ENCODE measurements around the gene CPLX4.
"Not testable (repeated sequence)": the region's sequence is repeated elsewhere in the genome, so short reads cannot be mapped to it uniquely, and the experiment has no call there.

CPLX4 gene

DNA sequence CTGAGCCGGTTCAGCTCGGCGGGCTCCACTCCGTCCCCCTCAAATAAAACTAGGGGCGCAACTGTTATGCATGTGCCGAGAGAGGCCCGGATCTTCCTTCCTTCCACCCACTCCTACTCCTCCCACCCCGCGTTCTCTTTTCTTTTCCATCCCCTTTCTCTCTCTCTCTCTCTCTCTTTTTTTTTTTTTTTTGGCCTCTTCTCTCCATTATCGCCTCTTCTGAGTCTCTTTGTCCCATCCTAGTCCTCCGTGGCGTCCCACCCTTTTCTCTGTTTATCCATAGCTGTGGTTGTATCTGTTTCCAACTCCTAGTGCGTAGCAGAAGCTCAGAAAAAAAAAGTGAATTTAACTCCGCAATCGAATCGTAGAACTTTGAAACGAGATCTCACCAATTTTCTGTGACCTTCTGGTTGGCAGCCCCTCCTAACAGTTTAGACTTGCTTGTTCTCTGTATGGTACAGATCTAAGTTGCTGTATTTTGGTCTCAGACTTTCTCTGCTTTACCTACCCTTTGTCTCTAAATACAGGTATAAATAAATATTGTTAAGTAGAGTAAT, 48.8 kb downstream of the CPLX4 start:
- DNase-seq (ENCODE audit: low spot score) = no peak

GRCh38 chr18:59268721-59269562, 49.5 kb downstream of the CPLX4 start:
- DNase-seq (ENCODE audit: low spot score) = no peak

DNA sequence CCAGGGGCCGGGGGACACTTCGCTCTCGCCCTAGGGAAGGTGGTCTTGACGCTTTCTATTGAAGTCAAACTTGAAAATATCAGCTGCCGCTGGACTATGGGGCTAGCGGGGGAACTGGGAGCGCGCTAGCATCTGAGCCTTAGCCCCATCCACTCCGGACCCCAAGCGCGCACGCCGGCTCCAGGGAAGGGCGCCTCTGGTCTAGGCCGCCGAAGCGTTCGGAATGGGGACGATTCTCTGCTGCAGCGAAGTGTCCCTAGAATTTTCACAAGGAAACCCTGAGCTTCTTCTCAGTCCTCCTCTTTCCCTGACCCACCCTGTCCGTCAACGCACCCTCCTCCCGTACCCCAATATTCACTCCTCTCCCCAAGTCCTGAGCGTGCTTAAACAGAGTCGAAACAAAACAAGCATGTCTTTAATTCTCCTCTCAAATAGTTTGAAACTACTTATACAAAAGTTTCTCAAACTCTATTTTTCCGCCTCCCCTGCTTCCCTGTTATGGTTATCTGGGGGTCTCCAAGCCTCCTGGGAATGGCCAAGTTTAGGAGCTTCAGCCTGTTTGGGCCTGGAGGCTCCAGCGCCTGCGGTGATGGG, 50.2 kb downstream of the CPLX4 start:
- no peak for DNase-seq (ENCODE audit: low spot score)

DNA sequence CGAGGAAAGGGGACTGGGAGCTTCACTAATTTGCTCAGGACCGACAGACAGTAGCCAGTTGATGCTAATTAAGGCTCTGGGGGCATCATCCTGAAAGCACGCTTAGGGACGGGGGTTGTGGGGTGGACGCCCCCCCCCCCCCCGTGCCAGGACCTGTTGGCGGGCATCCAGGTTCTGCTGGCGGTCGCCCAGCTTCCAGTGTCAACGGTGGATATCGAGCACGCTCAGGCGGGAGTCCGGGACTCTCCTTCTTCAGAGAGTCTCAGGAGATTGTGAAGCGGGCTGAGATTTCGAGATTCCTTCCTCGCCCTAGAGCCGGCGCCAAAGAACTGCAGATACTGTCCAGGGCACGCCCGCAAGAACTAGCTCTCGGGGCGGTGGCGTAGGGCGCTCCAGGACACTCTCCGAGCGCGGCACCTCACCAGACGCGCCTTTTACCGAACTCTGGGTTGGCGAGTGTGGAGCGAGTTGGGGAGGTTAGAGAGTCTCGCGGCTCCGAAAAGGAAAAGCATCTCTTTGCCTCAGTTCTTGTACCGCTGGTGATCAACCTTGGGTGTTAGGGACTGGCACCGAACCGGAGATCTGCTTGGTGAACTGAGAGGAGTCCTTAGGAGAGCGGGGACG, 50.8 kb downstream of the CPLX4 start:
- DNase-seq (ENCODE audit: low spot score) = no peak

- no peak for DNase-seq (ENCODE audit: low spot score)
These were observed 51.5 kb downstream of the CPLX4 start for GRCh38 chr18:59266886-59267502.

DNA sequence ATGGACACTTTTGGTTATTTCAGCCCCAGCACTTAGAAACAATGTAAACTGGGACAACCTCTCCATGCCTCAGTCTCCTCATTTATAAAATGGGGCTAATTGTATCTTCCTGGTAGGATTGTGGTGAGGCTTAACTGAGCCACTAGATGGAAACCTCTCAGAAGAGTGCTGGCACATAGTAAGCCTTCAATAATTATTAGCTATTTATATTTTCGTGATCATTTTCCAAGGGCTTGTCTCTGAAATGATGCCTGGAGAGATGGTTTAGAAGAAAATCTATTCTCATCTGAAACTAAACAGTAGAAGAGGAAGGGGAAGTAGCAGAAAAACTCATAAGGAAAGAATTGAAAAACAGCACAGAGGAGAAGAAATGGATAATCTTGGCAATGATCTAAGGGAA, 52.0 kb downstream of the CPLX4 start:
- no peak for DNase-seq (ENCODE audit: low spot score)

GRCh38 chr18:59265974-59266369, 52.5 kb downstream of the CPLX4 start:
- DNase-seq (ENCODE audit: low spot score) = no peak

- no peak for DNase-seq (ENCODE audit: low spot score)
These were observed 53.0 kb downstream of the CPLX4 start for GRCh38 chr18:59265246-59265973.

- no peak for DNase-seq (ENCODE audit: low spot score)
These were observed 53.7 kb downstream of the CPLX4 start for GRCh38 chr18:59264651-59265245.

DNA sequence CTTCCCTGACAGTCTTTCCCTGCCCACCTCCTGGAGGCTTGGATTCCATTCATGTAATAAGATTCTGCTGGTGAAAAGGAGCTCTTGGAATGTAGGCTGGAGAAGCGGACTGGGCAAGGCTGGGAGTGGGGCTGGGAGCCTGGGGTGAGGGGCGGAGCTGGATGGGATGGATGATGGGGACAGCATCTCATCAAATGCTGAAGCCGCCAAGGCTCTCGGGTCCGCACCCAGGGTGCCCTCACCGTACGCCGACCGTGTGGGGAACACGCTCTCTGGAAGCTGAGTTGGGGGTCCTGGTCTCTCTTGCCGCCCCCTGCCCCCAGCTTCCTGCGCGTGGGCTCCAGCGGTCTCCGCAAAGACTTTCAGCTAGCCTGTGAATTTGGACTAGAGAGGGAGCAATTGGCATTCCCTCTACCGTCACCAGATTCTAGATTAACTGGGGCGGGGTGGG, 54.3 kb downstream of the CPLX4 start:
- DNase-seq (ENCODE audit: low spot score) = no peak

DNA sequence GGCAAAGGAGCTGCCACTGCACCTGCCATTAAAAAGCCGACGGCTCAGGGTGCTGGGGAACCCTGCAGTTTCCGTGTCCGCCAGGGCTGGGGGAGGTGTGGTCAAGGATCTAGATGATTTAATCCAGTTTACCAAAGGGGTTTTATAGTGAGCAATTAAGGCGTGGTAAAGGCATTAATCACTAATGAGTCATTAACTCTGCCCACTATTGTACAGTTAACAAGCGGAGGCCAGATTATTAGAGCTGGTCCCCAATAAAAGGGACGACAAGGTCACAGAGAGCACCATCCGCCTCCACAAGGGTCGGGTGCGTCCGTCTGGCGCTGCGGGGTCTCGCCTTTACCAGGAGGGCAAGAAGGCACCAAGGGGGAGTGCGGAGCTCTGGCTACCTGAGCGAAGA, 54.8 kb downstream of the CPLX4 start:
- DNase-seq (ENCODE audit: low spot score) = no peak

GRCh38 chr18:59262243-59262642, 56.2 kb downstream of the CPLX4 start:
- not testable (repeated sequence) for DNase-seq (ENCODE audit: low spot score)

DNA sequence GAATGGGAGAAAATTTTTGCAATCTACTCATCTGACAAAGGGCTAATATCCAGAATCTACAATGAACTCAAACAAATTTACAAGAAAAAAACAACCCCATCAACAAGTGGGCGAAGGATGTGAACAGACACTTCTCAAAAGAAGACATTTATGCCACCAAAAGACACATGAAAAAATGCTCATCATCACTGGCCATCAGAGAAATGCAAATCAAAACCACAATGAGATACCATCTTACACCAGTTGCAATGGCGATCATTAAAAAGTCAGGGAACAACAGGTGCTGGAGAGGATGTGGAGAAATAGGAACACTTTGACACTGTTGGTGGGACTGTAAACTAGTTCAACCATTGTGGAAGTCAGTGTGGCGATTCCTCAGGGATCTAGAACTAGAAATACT, 56.6 kb downstream of the CPLX4 start:
- DNase-seq (ENCODE audit: low spot score) = not testable (repeated sequence)

- not testable (repeated sequence) for DNase-seq (ENCODE audit: low spot score)
These were observed 63.0 kb downstream of the CPLX4 start for GRCh38 chr18:59255491-59255890.

- DNase-seq (ENCODE audit: low spot score) = no peak
These were observed 69.2 kb downstream of the CPLX4 start for GRCh38 chr18:59249199-59249774.

DNA sequence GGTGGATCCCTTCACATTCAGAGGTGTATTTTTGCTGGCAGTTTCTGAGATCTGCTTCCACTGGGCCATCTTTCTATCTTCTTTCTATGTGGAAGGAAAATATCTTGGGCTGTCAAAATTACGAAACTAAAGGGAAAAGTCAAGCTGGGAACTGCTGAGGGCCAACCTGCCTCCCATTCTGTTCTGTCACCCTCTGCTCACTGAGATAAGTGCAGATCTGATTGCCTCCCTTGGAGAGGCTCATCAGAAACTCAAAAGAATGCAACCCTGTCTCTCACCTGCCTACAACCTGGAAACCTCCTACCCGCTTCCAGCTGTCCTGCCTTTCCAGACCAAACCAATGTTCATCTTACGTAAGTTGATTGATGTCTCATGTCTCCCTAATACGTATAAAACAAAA, 71.7 kb downstream of the CPLX4 start:
- no peak for DNase-seq (ENCODE audit: low spot score)

All from CD4-positive, alpha-beta T cell treated with Interleukin-6 at 100 ng/mL for 8 hours (primary cell).